KMS-11 (cell line): ENCODE measurements around the gene DBNL.

ENCODE experiments used
- H2AFZ ChIP-seq: fragments of 200-600 bp; sonication (generic); 2 replicates; pipeline ENCODE4 v1.6.1; 2016; ENCODE audit warnings: antibody characterized with exemption, mixed run types, low read depth
- H3K27ac ChIP-seq: fragments of 200-600 bp; sonication (generic); 2 replicates; pipeline ENCODE4 v1.6.1; 2016; ENCODE audit warnings: mild to moderate bottlenecking, mixed run types
- H3K27me3 ChIP-seq: fragments of 200-600 bp; sonication (generic); 2 replicates; pipeline ENCODE4 v1.6.1; 2017; ENCODE audit warnings: mild to moderate bottlenecking, low read depth, mixed run types, moderate library complexity; ENCODE audit not compliant: insufficient read depth
- H3K36me3 ChIP-seq: fragments of 200-600 bp; sonication (generic); 2 replicates; pipeline ENCODE4 v1.6.1; 2017; ENCODE audit warnings: mild to moderate bottlenecking, mixed run types; ENCODE audit not compliant: insufficient read depth
- H3K4me1 ChIP-seq: fragments of 200-600 bp; sonication (generic); 2 replicates; pipeline ENCODE4 v1.6.1; 2016; ENCODE audit warnings: mild to moderate bottlenecking, low read depth, mixed run types; ENCODE audit not compliant: poor library complexity, severe bottlenecking
- H3K4me2 ChIP-seq: fragments of 200-600 bp; sonication (generic); 2 replicates; pipeline ENCODE4 v1.7.0; 2016; ENCODE audit warnings: mild to moderate bottlenecking, mixed run types
- H3K4me3 ChIP-seq: fragments of 200-600 bp; sonication (generic); IDR thresholded peaks from 2 replicates; pipeline ENCODE4 v1.6.1; 2017; ENCODE audit warnings: low read depth, low read length, mixed read lengths; ENCODE audit not compliant: insufficient read depth
- H3K79me2 ChIP-seq: fragments of 200-600 bp; sonication (generic); 2 replicates; pipeline ENCODE4 v1.6.1; 2016; ENCODE audit warnings: low read depth, mixed run types; ENCODE audit not compliant: insufficient read depth
- H3K9ac ChIP-seq: fragments of 200-600 bp; sonication (generic); 2 replicates; pipeline ENCODE4 v1.6.1; 2016; ENCODE audit warnings: mild to moderate bottlenecking, mixed run types
- H4K20me1 ChIP-seq: fragments of 200-600 bp; sonication (generic); 2 replicates; pipeline ENCODE4 v1.6.1; 2016; ENCODE audit warnings: mild to moderate bottlenecking, mixed run types; ENCODE audit not compliant: insufficient read depth
- CTCF ChIP-seq: fragments of 200-600 bp; sonication (generic); conservative IDR thresholded peaks from 2 replicates; pipeline ENCODE4 v1.6.1; 2017; ENCODE audit warnings: low read depth, mild to moderate bottlenecking, antibody characterized with exemption, low read length, moderate library complexity, mixed read lengths

Gene DBNL

GRCh38 chr7:44080686-44081265 lies 36.3 kb downstream of the DBNL start:
- TF ChIP-seq CTCF: no peak
- H3K36me3 ChIP-seq: no peaks in the 10 kb centered on the region
- H3K9ac ChIP-seq: no peak overlapping the region
- H3K4me1 ChIP-seq: peaks cover 4% of the 10 kb centered on the region
- no peak overlapping the region for H2AFZ ChIP-seq
- H3K27ac ChIP-seq: no peak overlapping the region
- H3K79me2 ChIP-seq: no peaks in the 10 kb centered on the region
- H4K20me1 ChIP-seq: no peaks in the 10 kb centered on the region
- H3K4me3 ChIP-seq: no peak overlapping the region
- H3K4me2 ChIP-seq: 0 out of 2 replicates have a peak overlapping the region, but pooled peaks have one; percentile 65
- peaks cover 10% of the 10 kb centered on the region; the same call in 1 of the 2 replicates for H3K27me3 ChIP-seq

GRCh38 chr7:44081266-44081748 lies 36.8 kb downstream of the DBNL start:
- Histone ChIP-seq H3K4me3 (no peak overlapping the region), H3K79me2 (no peaks in the 10 kb centered on the region), H2AFZ (no peak overlapping the region), H3K4me2 (peak overlapping the region; percentile 65; the same call in 1 of the 2 replicates), H3K4me1 (peaks cover 4% of the 10 kb centered on the region), H4K20me1 (no peaks in the 10 kb centered on the region), H3K27me3 (peaks cover 10% of the 10 kb centered on the region; the same call in 1 of the 2 replicates), H3K27ac (peak overlapping the region; percentile 77; the same call in 1 of the 2 replicates), H3K36me3 (no peaks in the 10 kb centered on the region), H3K9ac (no peak overlapping the region; the same call in 1 of the 2 replicates)
- TF ChIP-seq CTCF: no peak

- Histone ChIP-seq H3K27me3 (peaks cover 10% of the 10 kb centered on the region; the same call in 1 of the 2 replicates), H3K9ac (peak overlapping the region; percentile 48; the same call in 1 of the 2 replicates), H3K4me3 (no peak overlapping the region), H3K79me2 (no peaks in the 10 kb centered on the region), H3K4me1 (peaks cover 4% of the 10 kb centered on the region), H3K27ac (no peak overlapping the region), H3K36me3 (no peaks in the 10 kb centered on the region), H4K20me1 (no peaks in the 10 kb centered on the region), H2AFZ (peak overlapping the region; percentile 69), H3K4me2 (peak overlapping the region; percentile 27)
- TF ChIP-seq CTCF: no peak
Measured at GRCh38 chr7:44082541-44083207, 38.2 kb downstream of the DBNL start.

GRCh38 chr7:44083796-44084195 lies 39.3 kb downstream of the DBNL start:
- peaks cover 10% of the 10 kb centered on the region; the same call in 1 of the 2 replicates for H3K27me3 ChIP-seq
- TF ChIP-seq CTCF: no peak
- H2AFZ ChIP-seq: no peak overlapping the region
- no peak overlapping the region for H3K4me3 ChIP-seq
- no peaks in the 10 kb centered on the region for H4K20me1 ChIP-seq
- H3K9ac ChIP-seq: no peak overlapping the region
- no peaks in the 10 kb centered on the region for H3K79me2 ChIP-seq
- H3K36me3 ChIP-seq: no peaks in the 10 kb centered on the region
- H3K4me1 ChIP-seq: peaks cover 4% of the 10 kb centered on the region
- H3K4me2 ChIP-seq: no peak overlapping the region
- H3K27ac ChIP-seq: no peak overlapping the region
